Ureter (tissue), 1 donor: Measurements from ENCODE around the gene GLCE. TPM values are rescaled to one million over a fixed set of nuclear protein-coding genes. Genes with fewer than 3 reads are reported as not detected.

Source experiments
- DNase-seq: peaks from one replicate; pipeline ENCODE4 v3.0.0-alpha.2; 2020; ENCODE audit warnings: low spot score
- total RNA-seq: library from RNA; stranded (reverse); gene quantifications from one replicate; pipeline ENCODE4 v1.2.4, GENCODE V29; 2023
- donor health status: DM: yes; HTN: yes; CAD: no.

The GLCE gene
- total RNA-seq, 1 donor from 2014 or later: 15.5 TPM

DNA sequence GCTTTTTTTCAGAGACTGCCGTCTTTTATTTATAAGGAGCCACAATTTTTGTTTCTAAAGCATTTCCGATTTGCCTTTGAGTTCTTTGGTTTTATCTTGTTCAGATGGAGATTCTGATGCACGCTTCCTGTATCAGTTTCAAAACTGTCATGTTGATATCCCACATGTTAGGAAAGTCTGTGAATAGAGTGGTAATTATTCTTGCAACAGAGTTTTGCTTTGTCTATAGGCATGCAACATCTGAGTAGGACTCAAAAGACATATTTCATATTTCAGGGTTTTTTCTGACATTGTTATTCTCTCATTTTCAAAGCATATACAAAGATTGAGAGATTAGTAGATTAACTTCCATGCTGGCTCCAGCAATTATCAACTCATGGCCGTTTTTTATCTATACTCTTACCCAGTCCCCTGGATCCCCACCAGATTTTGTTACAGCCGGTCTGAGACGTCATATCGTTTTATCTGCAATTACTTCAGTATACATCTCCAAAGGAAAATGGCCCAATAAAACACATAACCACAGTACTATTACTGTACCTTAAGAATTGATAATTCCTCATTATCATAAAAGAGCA is 160.6 kb downstream of the GLCE start:
- DNase-seq: no peak

Other genes starting within 250 kb of the GLCE start
- gene SPESP1, start 230.1 kb upstream of the GLCE start, total RNA-seq: 3.0 TPM
- gene NOX5, start 145.9 kb upstream of the GLCE start, total RNA-seq: 0.89 TPM
- 6.5 TPM for gene PAQR5, start 138.3 kb downstream of the GLCE start, total RNA-seq